G401 (cell line): ENCODE measurements around the gene KASH5. TPM values are rescaled to one million over a fixed set of nuclear protein-coding genes. Genes with fewer than 3 reads are reported as not detected.

ENCODE experiments used
- DNase-seq: peaks from one replicate; pipeline ENCODE4 v3.0.0-alpha.2; 2015; ENCODE audit warnings: low spot score
- in situ Hi-C: cut with HindIII; loops from 2 replicates; pipeline ENCODE4 v1.10.0; 2016; ENCODE audit warnings: low sequenced_read_pairs, mixed read lengths
- total RNA-seq: library from RNA; depleted of rRNA; stranded (reverse); fragments of >200 nt; shearing (Covaris generic); gene quantifications from 2 replicates; pipeline ENCODE4 v1.2.3, GENCODE V29; 2014

The KASH5 gene
- total RNA-seq, 1 experiment from 2014 or later = not detected

- peak; percentile 96 for DNase-seq
- in situ Hi-C loops = no loop called here
Measured at GRCh38 chr19:49391581-49392399, 3.7 kb downstream of the KASH5 start.

- peak; percentile 16 for DNase-seq
- in situ Hi-C loops = no loop called here
Measured at GRCh38 chr19:49393881-49394280, 5.8 kb downstream of the KASH5 start.

GRCh38 chr19:49395581-49396407 lies 7.7 kb downstream of the KASH5 start:
- in situ Hi-C loops = no loop called here
- DNase-seq = peak; percentile 87

GRCh38 chr19:49396738-49397505 lies 8.9 kb downstream of the KASH5 start:
- no peak for DNase-seq
- in situ Hi-C loops = no loop called here

- in situ Hi-C loops = no loop called here
- DNase-seq = peak; percentile 23
Measured at GRCh38 chr19:49398001-49398615, 10.1 kb downstream of the KASH5 start.

GRCh38 chr19:49398931-49399330 lies 10.9 kb downstream of the KASH5 start:
- DNase-seq = peak; percentile 68
- in situ Hi-C loops = no loop called here

GRCh38 chr19:49400029-49400428 lies 12.0 kb downstream of the KASH5 start:
- no peak for DNase-seq
- in situ Hi-C loops = no loop called here

- peak; percentile 32 for DNase-seq
- in situ Hi-C loops = no loop called here
Measured at GRCh38 chr19:49403404-49404187, 15.5 kb downstream of the KASH5 start.

GRCh38 chr19:49407079-49407478 lies 19.0 kb downstream of the KASH5 start:
- no peak for DNase-seq
- in situ Hi-C loops = no loop called here

GRCh38 chr19:49407482-49408015 lies 19.5 kb downstream of the KASH5 start:
- in situ Hi-C loops = no loop called here
- no peak for DNase-seq

GRCh38 chr19:49408816-49409440 lies 20.9 kb downstream of the KASH5 start:
- in situ Hi-C loops = no loop called here
- no peak for DNase-seq

- in situ Hi-C loops = no loop called here
- DNase-seq = no peak
Measured at GRCh38 chr19:49409441-49410029, 21.5 kb downstream of the KASH5 start.

GRCh38 chr19:49411681-49412326 lies 23.8 kb downstream of the KASH5 start:
- DNase-seq = no peak
- in situ Hi-C loops = no loop called here

- in situ Hi-C loops = no loop called here
- DNase-seq = no peak
Measured at GRCh38 chr19:49413348-49413747, 25.3 kb downstream of the KASH5 start.

GRCh38 chr19:49414256-49414655 lies 26.2 kb downstream of the KASH5 start:
- DNase-seq = no peak
- in situ Hi-C loops = no loop called here

- in situ Hi-C loops = no loop called here
- no peak for DNase-seq
Measured at GRCh38 chr19:49415102-49415809, 27.2 kb downstream of the KASH5 start.
